K562 (cell line): ENCODE data around the gene LMBR1. TPM values are rescaled to one million over a fixed set of nuclear protein-coding genes. Genes with fewer than 3 reads are reported as not detected.

Experiments used
- ATAC-seq: fragments of 200-7000 bp; cut with Tn5 transposase; 3 replicates; pipeline ENCODE4 v1.9.1; 2020; ENCODE audit warnings: moderate library complexity
- BruUV-seq: library from RNA; stranded (reverse); fragments of 400-500 nt; replicated peaks from 2 replicates; lab custom pipeline; 2021; lab: Mats Ljungman, UMichigan
- CTCF ChIA-PET: fragments of 300-600 bp; formaldehyde crosslinking; extraction: SDS; loops from one replicate; lab custom pipeline; 2021; ENCODE audit warnings: low intra/inter-chr PET ratio; lab: Yijun Ruan, JAX
- POLR2A ChIA-PET: fragments of 300-600, 350-650 bp; sonication (Branson Sonifier 250); formaldehyde crosslinking; extraction: SDS; loops from one replicate; lab custom pipeline; 2021; ENCODE audit warnings: antibody characterized with exemption, inconsistent platforms; lab: Yijun Ruan, JAX
- DNase-seq, 4 experiments: peaks; one replicate each; pipeline versions ENCODE4 v3.0.0 to v3.0.0-alpha.2; 2011 to 2018; ENCODE audit warnings: low spot score in 3 of 4, mixed read lengths in 3 of 4; ENCODE audit errors: extremely low read depth in 1 of 4
- FAIRE-seq: peaks from 2 replicates; lab custom pipeline; 2011; peaks lifted over from hg19 to GRCh38; lab: Jason Lieb, UNC
- H2AFZ ChIP-seq: 2 replicates; pipeline ENCODE4 v1.6.0; 2011; ENCODE audit warnings: low read depth, low read length, control low read depth, inconsistent platforms
- H3K27ac ChIP-seq: fragments of 200-600 bp; 3 replicates; pipeline ENCODE4 v1.8.0; 2011; ENCODE audit warnings: low read depth, mild to moderate bottlenecking, control low read depth, inconsistent platforms, low read length, moderate library complexity, mixed read lengths; ENCODE audit errors: extremely low read depth
- H3K27me3 ChIP-seq, 2 experiments: fragments of 300-600 bp in 1 of 2; 2 replicates in 1 of 2; 3 replicates in 1 of 2; pipeline versions ENCODE4 v1.6.0 to v1.8.0; 2011; ENCODE audit warnings: inconsistent platforms in 2 of 2, low read length in 2 of 2, mild to moderate bottlenecking in 1 of 2, mixed read lengths in 1 of 2, moderate library complexity in 1 of 2; ENCODE audit not compliant: control insufficient read depth in 2 of 2, insufficient read depth in 2 of 2
- H3K36me3 ChIP-seq: fragments of 300-600 bp; 3 replicates; pipeline ENCODE4 v1.8.0; 2011; ENCODE audit warnings: mild to moderate bottlenecking, low read length, inconsistent platforms; ENCODE audit not compliant: control insufficient read depth, insufficient read depth
- H3K4me1 ChIP-seq, 2 experiments: fragments of 200-600 bp in 1 of 2; replicated peaks in 1 of 2; 2 replicates in 1 of 2; 3 replicates in 1 of 2; pipeline versions ENCODE4 v1.5.1 to v1.8.0; 2011; ENCODE audit warnings: inconsistent platforms in 2 of 2, low read length in 2 of 2, mild to moderate bottlenecking in 1 of 2, mixed read lengths in 1 of 2, moderate library complexity in 1 of 2; ENCODE audit not compliant: control insufficient read depth in 2 of 2, insufficient read depth in 2 of 2
- H3K4me2 ChIP-seq: 2 replicates; pipeline ENCODE4 v1.6.1; 2011; ENCODE audit warnings: low read length, control low read depth, inconsistent platforms, mixed read lengths; ENCODE audit not compliant: insufficient read depth
- H3K4me3 ChIP-seq: fragments of 200-600 bp; sonication (generic), shearing (Covaris generic); 2 replicates; pipeline ENCODE4 v1.5.1; 2016; ENCODE audit warnings: control low read depth, inconsistent platforms
- H3K79me2 ChIP-seq: fragments of 200-600 bp; 3 replicates; pipeline ENCODE4 v1.8.0; 2011; ENCODE audit warnings: low read length, inconsistent platforms; ENCODE audit not compliant: control insufficient read depth, insufficient read depth
- H3K9ac ChIP-seq, 2 experiments: 2 replicates each; pipeline versions ENCODE4 v1.6.0 to v1.6.1; 2011; ENCODE audit warnings: low read depth in 2 of 2, low read length in 2 of 2, control low read depth in 1 of 2, inconsistent platforms in 1 of 2, mild to moderate bottlenecking in 1 of 2, mixed read lengths in 1 of 2; ENCODE audit not compliant: insufficient read depth in 1 of 2
- H3K9me1 ChIP-seq: one replicate; pipeline ENCODE4 v1.6.0; 2011; ENCODE audit warnings: inconsistent platforms, mild to moderate bottlenecking, low read length, moderate library complexity; ENCODE audit not compliant: control insufficient read depth, insufficient read depth
- H3K9me3 ChIP-seq: replicated peaks from 2 replicates; pipeline ENCODE4 v1.5.1; 2011; ENCODE audit warnings: low read depth, low read length, inconsistent platforms; ENCODE audit not compliant: control insufficient read depth, insufficient read depth
- H4K20me1 ChIP-seq: replicated peaks from 2 replicates; pipeline ENCODE4 v1.6.1; 2011; ENCODE audit warnings: low read length, inconsistent platforms, mixed read lengths; ENCODE audit not compliant: control insufficient read depth, insufficient read depth
- CREB1 ChIP-seq, 2 experiments: sonication (generic) in 1 of 2; formaldehyde crosslinking in 1 of 2; IDR thresholded peaks; 2 replicates each; pipeline versions ENCODE4 v1.6.1 to v1.8.0; 2012 to 2022; ENCODE audit warnings: inconsistent platforms in 1 of 2, mild to moderate bottlenecking in 1 of 2, missing genetic modification reagents in 1 of 2, moderate library complexity in 1 of 2
- CSDE1 ChIP-seq, 2 experiments: fragments of 450-650 bp; IDR thresholded peaks; 2 replicates each; pipeline ENCODE4 v1.6.1; 2016; ENCODE audit warnings: mild to moderate bottlenecking in 1 of 2
- CTCFL ChIP-seq: IDR thresholded peaks from 2 replicates; pipeline ENCODE4 v1.6.1; 2011; ENCODE audit warnings: borderline replicate concordance, low read depth, mild to moderate bottlenecking, moderate library complexity, low read length; ENCODE audit not compliant: insufficient read depth, poor library complexity, severe bottlenecking
- FOS ChIP-seq: IDR thresholded peaks from 3 replicates; pipeline ENCODE4 v1.6.1; 2011; ENCODE audit not compliant: insufficient read length; ENCODE audit errors: extremely low read depth
- POLR2B ChIP-seq: fragments of 450-650 bp; IDR thresholded peaks from 2 replicates; pipeline ENCODE4 v1.6.1; 2018; ENCODE audit warnings: low read depth; ENCODE audit not compliant: partially characterized antibody
- RAD21 ChIP-seq, 2 experiments: fragments of 250-450 bp in 1 of 2; fragments of 450-650 bp in 1 of 2; sonication (Bioruptor Pico) in 1 of 2; formaldehyde crosslinking in 1 of 2; IDR thresholded peaks in 1 of 2; conservative IDR thresholded peaks in 1 of 2; 2 replicates each; pipeline versions ENCODE4 v1.4.0 to v1.8.0; 2020 to 2022; ENCODE audit warnings: mild to moderate bottlenecking in 2 of 2, moderate library complexity in 1 of 2
- REST ChIP-seq, 2 experiments: fragments of 450-650 bp; formaldehyde crosslinking in 1 of 2; IDR thresholded peaks; 2 replicates each; pipeline versions ENCODE4 v1.4.0 to v1.6.1; 2014 to 2020; ENCODE audit warnings: mild to moderate bottlenecking in 2 of 2, borderline replicate concordance in 1 of 2, low read depth in 1 of 2
- ZNF282 ChIP-seq: sonication (generic); formaldehyde crosslinking; IDR thresholded peaks from 2 replicates; pipeline ENCODE4 v1.8.1; 2023; ENCODE audit warnings: missing genetic modification reagents
- WGBS: fragments of 100-300 bp; shearing (Covaris generic); methylation state at CpG from one replicate; pipeline ENCODE4 v1.1.6; 2016; ENCODE audit warnings: low coverage, mixed read lengths; ENCODE audit not compliant: insufficient coverage; ENCODE audit errors: missing lambda C conversion rate; 5-methylcytosine and 5-hydroxymethylcytosine counted together
- in situ Hi-C: fragments of 300-500 bp; cut with MboI; formaldehyde crosslinking; loops from 4 replicates; pipeline ENCODE4 v1.15.0; 2018; ENCODE audit warnings: inconsistent platforms, mixed read lengths
- intact Hi-C: fragments of 100-400 bp; cut with micrococcal nuclease; formaldehyde crosslinking; loops from 2 replicates; pipeline ENCODE4 v1.14.2; 2022
- polyA plus RNA-seq, 8 experiments: library from polyadenylated mRNA; depleted of rRNA in 4 of 8; stranded (reverse) in 5 of 8; unstranded in 3 of 8; fragments of >200 nt; fragmentation: Nextera tagmentation in 2 of 8; fragmentation: Illumina TruSeq in 1 of 8; extraction: Ambion mirVana in 2 of 8; extraction: Trizol in 1 of 8; gene quantifications; 2 replicates each; pipeline versions ENCODE4 v1.2.1 to v1.2.3, GENCODE V29; 2011 to 2014; ENCODE audit warnings: inconsistent platforms in 1 of 8, missing spikeins in 1 of 8
- total RNA-seq, 7 experiments: library from RNA; depleted of rRNA in 6 of 7; stranded (reverse); fragments of >200 nt in 6 of 7; fragmentation: Illumina TruSeq in 2 of 7; extraction: Trizol in 2 of 7; gene quantifications; 2 replicates each; pipeline versions ENCODE4 v1.2.1 to v1.2.3, GENCODE V29; 2011 to 2021; ENCODE audit warnings: low replicate concordance in 1 of 7

The LMBR1 gene
- total and polyA plus RNA-seq, 9 of the 15 experiments (the other 6 are each of a cell fraction or from before 2014, with no cell fraction given) = 7.7 to 90.0 (median 59.9) TPM

- TF ChIP-seq POLR2B = no peak
- TF ChIP-seq ZNF282 (CRISPR knock-in tag) = no peak
- TF ChIP-seq CTCFL = no peak
- TF ChIP-seq CREB1 (IDR thresholded peaks at IDR 0.05) = no peak
- no peak for TF ChIP-seq CREB1 (CRISPR knock-in tag; IDR thresholded peaks at IDR 0.05)
Observed at GRCh38 chr7:156818133-156818532, 74.8 kb downstream of the LMBR1 start (continued).

- H3K4me2 ChIP-seq = no peak overlapping the region
- intact Hi-C loops (loop anchor here (1.0 to 10.0 kb wide), 4 partner anchors 167 to 1020 kb away; no protein-coding TSS in a partner anchor), in situ Hi-C loops (loop anchor here (10.0 kb wide), 1 partner anchor 1002 kb away; the partner anchor contains the start of gene SHH)
- 100% methylated on average over 1 of the region's 1 CpG for WGBS
- no peaks in the 10 kb centered on the region for H3K79me2 ChIP-seq
- DNase-seq (peak in 1 of 4 experiments; percentile 25), FAIRE-seq (peak; percentile 71), ATAC-seq (peak; percentile 54; the same call in 2 of the 3 replicates)
- BruUV-seq = no TSS peak
- POLR2A ChIA-PET = interaction anchor here (0.6 kb wide), 1 partner anchor 27 kb away, joined by 3 read pairs; no protein-coding TSS in a partner anchor
- H3K9me1 ChIP-seq = peaks cover 2% of the 10 kb centered on the region
- peaks cover 4 to 11% of the 10 kb centered on the region in 2 experiments for H3K4me1 ChIP-seq
- peaks cover 39% of the 10 kb centered on the region for H3K36me3 ChIP-seq
- no peak overlapping the region for H3K9ac ChIP-seq
- H4K20me1 ChIP-seq = no peaks in the 10 kb centered on the region
- no peak overlapping the region for H3K4me3 ChIP-seq
- no peak overlapping the region for H3K27ac ChIP-seq
- H2AFZ ChIP-seq = no peak overlapping the region
- H3K9me3 ChIP-seq = no peaks in the 10 kb centered on the region
- H3K27me3 ChIP-seq = no peaks in the 10 kb centered on the region
- CTCF ChIA-PET = interaction anchor here (0.5 to 1.9 kb wide), 10 partner anchors 11 to 1021 kb away, joined by 3 to 14 read pairs (median 4); no protein-coding TSS in a partner anchor
- TF ChIP-seq RAD21 (CRISPR knock-in tag; conservative IDR thresholded peaks at IDR 0.05 in 1 of 2, IDR thresholded peaks at IDR 0.05 in 1 of 2) (peak; percentile 63 to 70), FOS (no peak), CSDE1 (IDR thresholded peaks at IDR 0.05) (peak in 1 of 2 experiments; percentile 29; a peak in 1 of 4 replicates), REST (IDR thresholded peaks at IDR 0.05; ENCODE audit: borderline replicate concordance) (peak; percentile 55; the same call in 1 of the 2 replicates), REST (CRISPR knock-in tag; IDR thresholded peaks at IDR 0.05; ENCODE audit: low read depth) (no peak)
Observed at GRCh38 chr7:156816943-156817572, 75.9 kb downstream of the LMBR1 start.
